SIG-M5 treated with dmso at 0.1 percent for 504 hours (cell line): ENCODE data around the gene TRIP12.
A peak's percentile ranks its signal among the peaks of the same experiment; 100 is the strongest.
"Not testable (repeated sequence)": the region's sequence is repeated elsewhere in the genome, so short reads cannot be mapped to it uniquely, and the experiment has no call there.

Experiments
- DNase-seq: peaks from one replicate; lab custom pipeline; 2025; ENCODE audit not compliant: unreplicated experiment; lab: John Stamatoyannopoulos, UW

TRIP12 gene

GRCh38 chr2:229921101-229921891, 513 bp downstream of the TRIP12 start:
- DNase-seq, result peak; percentile 76

- DNase-seq, result peak; percentile 24
Observed at GRCh38 chr2:229920011-229920641, 1.7 kb downstream of the TRIP12 start.

DNA sequence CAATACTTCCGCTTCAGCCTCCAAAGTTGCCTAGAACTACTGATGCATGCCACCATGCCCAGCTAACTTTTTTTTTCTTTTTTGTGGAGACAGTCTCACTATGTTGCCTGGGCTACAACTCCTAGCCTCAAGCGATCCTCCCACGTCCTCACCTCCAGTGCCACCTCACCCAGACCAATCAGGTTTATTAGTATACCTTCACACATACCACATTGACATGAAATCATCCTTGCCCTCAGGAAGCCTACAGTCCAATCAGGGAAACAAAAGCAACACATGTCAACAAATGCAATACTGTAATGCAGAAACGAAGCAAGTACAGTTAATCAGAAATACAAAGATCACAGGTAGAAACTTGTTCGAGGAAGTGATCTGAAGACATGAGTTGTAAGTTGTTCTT, 4.0 kb downstream of the TRIP12 start:
- no peak for DNase-seq

- DNase-seq, result peak; percentile 63
Observed at GRCh38 chr2:229914171-229914570, 7.6 kb downstream of the TRIP12 start.

DNA sequence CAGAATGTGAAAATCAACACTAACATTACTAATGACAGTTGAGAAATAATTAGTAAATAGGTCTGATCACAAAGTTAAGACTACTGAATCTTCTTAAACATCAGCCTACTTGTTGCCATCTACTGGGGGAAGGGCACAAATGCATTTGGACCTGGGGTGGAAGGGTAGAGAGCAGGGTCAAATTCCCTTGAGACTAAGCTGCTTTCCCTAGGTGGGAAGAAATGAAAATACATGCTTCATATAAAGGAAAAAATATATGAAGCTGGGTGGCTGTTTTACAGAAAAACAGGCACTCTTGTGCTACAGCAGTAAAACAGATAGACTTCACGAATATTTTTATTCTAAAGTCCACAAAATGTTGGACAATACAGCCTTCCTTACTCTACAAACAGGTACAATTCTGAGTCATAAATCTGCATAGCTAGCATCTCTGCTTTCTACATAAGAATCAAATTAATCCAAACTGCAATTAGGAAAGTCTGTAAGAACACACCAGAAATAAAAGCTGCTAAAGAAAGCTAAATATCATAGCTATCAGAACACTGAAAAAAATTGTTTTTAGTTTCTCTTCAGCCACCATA, 10.9 kb downstream of the TRIP12 start:
- peak; percentile 20 for DNase-seq

DNA sequence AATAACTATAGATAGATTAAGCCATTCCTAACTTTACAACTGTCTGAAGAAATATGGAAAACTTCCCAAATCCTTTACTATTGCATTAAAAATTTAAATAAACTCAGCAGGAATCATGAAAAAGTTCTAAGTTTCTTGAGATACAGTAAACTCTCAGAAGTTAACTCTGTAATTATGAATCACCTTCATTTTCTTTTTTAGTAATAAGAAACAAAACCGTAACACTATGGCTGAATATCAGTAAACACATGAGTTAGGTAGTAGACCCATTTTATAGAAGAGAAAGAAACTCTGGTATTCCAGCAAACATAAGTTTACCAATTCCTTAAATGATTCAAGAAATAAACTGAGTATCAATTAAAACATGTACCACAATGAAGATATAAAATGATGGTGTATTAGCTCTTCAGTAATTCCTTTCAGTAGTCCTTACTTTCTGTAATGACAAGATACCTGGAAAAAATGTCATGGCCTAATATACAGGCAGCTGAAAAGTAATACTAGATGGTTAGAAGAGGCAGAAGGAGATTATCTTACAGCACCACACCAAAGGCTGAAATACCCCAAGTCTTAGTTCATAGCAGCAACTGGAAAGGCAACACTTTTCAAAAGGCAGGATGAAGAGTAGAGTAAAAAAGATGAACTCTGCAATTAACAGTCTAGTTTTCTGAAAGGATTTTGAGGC, 11.5 kb downstream of the TRIP12 start:
- DNase-seq, result no peak

DNA sequence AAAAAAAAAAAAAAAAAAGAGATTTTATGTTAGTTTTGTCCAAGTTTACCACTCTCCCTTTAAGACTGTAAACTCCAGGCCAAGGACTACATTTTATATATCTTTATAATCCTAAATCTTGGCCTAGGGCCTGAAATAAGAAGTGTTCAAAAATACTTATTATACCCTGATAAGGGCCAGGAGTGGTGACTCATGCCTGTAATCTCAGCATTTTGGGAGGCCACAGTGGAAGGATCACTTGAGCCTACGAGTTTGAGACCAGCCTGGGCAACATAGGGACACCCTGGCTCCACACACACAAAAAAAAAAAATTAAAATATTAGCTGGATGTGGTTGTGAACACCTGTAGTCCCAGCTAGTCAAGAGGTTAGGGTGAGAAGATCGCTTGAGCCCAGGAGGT, 12.7 kb downstream of the TRIP12 start:
- DNase-seq, result no peak

DNA sequence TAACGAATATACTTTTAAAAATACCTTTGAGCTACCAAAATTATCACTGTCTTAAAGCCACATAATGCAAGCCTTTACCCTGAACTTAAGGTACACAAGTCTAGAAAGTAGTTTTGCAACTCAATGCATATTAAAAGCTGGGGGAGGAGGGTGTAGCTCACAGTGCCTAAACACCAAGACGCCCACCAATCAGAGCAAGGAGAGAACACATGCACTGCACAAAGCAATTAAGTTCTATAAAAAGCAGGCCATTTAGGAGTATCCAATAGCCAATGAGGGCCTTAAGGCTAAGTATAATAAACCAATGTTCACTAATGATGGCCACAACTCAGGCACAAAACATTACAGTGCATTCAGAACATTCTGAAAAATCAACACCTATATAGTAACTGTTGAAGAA, 16.2 kb downstream of the TRIP12 start:
- no peak for DNase-seq

DNA sequence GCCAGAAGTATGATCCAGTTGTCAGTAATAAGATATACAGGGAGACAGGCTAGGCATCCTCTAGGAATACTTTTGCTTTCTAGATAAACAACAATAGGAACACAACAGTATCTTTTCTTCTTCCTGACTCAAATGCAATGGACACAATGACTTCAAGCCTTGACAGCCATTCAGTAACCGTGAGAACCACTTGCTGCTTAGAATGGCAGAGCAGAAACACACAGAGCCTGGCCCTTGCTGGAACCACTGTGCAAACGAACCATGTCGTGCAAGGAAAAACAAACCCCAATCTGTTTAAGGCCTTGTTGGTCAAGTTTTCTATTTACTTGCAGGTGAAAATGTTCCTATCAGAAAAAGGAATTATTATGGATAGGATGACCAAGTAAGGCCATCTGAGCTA, 18.8 kb downstream of the TRIP12 start:
- no peak for DNase-seq

- DNase-seq, result no peak
Observed at GRCh38 chr2:229901819-229902218, 20.0 kb downstream of the TRIP12 start.

- not testable (repeated sequence) for DNase-seq
Observed at GRCh38 chr2:229900514-229900913, 21.3 kb downstream of the TRIP12 start.

DNA sequence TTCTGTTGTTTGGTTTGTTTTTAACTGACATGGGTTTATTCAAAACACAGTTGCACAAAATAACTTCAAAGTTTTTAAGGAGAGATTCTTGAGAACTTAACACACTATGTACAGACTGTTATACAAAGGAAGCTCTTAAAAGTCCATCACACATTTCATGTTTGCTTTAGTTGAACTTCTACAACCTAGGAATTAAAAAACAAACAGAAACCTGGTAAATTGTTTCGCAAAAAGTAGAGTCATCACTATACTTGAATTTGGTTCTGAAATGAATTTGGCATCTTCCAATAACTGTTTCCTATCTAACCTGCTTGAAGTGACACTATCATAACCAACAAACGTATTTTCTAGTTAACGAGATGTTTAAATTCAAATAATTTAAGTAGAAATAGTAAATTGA, 21.8 kb downstream of the TRIP12 start:
- DNase-seq, result no peak

DNA sequence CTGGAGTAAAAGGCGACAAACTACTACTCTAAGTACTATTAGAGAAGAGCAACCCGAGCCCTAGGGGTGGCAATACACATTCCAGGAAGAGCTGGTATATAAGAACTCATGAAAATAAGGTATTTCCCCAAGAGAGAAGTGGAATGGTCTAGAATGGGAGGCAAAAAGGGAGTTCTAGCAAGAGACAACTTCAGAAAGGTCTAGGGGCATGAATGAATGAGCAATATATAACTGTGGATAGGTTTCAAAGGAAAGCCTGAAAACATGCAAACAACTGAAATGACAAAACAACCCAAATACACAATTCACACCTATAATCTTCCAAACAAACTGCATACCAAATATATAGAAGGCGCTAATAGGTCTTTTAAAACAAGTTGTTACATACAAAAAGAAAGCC, 22.2 kb downstream of the TRIP12 start:
- no peak for DNase-seq

- DNase-seq, result no peak
Observed at GRCh38 chr2:229896857-229897256, 25.0 kb downstream of the TRIP12 start.

DNA sequence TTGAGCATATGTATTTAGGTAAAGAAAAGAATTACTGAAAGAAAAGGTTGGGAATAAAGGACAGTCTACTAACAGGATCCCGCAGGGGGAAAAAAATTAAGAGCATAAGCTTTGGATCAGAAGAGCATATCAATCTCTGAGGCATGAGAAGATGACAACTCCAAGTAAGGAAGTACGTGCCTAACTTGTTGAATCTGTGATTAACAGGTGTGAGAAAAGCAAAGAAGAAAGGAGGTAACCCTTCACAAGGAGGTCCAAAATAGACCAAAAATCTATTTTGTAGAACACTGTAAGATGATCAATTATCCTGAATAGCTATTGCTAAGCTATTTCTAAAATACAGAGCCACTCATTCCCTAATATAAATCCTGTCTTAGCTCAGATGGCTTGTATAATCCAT, 32.8 kb downstream of the TRIP12 start:
- DNase-seq, result no peak

DNA sequence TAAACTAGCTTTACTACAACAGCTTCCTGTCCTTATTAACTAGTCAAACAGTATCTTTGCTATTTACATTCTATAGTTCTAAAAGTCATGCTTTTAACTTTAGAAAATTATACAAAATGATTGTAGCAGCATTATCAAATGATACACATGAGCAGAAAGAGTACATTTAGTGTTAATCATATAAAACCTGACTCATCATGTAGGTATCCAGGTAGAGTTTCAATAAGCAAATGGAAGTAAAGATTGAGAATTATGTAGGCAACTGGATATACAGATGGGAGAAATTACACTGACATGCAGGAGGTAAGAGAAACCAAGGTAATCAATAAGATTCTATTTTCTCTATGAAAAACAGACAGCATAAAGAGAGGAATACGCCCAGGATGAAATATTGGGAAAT, 33.8 kb downstream of the TRIP12 start:
- DNase-seq, result no peak

GRCh38 chr2:229887441-229887840, 34.4 kb downstream of the TRIP12 start:
- DNase-seq, result no peak

DNA sequence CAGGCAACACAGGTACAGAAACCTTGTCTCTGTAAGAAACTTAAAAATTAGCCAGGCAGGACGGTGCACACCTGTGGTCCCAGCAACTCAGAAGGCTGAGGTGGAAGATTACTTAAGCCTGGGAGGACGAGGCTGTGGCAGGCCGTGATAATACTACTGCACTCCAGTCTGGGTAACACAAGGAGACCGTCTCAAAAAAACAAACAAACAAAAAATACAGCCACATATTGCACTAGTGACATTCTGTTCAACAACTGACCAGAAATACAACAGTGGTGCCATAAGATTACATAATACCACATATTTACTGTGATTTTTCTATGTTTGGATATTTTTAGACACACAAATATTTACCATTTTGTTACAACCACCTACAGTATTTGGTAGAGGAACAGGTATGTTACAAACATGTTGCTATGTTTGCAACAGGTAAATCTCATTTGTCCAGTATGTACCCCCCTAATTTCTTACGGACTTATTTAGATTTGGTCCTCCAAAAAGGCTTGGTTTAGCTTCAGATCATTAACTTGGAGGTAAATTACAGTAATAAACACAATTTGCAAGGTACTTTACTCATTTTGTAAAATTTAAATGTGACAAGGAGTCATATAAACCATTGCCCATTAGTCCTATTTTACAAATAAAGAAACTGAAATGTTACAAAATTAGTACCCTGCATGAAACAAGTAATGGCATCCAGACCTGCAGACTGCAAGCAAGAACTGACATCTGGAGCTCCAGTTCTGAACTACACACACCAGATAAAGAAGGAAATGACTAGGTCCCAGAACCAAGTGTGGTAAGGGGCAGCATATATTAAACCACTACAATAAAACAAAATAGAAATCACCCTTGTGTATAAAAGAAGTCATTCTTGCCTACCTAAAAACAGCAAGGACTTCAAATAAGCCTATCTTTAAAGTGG, 36.8 kb downstream of the TRIP12 start:
- no peak for DNase-seq

GRCh38 chr2:229882583-229882982, 39.2 kb downstream of the TRIP12 start:
- no peak for DNase-seq

GRCh38 chr2:229880892-229881586, 40.8 kb downstream of the TRIP12 start:
- no peak for DNase-seq
